Panc1 (cell line): ENCODE results near the gene SYT11. TPM values are rescaled to one million over a fixed set of nuclear protein-coding genes. Genes with fewer than 3 reads are reported as not detected.
"Not testable (repeated sequence)": the region's sequence is repeated elsewhere in the genome, so short reads cannot be mapped to it uniquely, and the experiment has no call there.

Experiments
- ATAC-seq: fragments of 200-7000 bp; cut with Tn5 transposase; 2 replicates; pipeline ENCODE4 v1.9.1; 2020; ENCODE audit warnings: mild to moderate bottlenecking, moderate library complexity
- BruUV-seq: library from RNA; stranded (reverse); fragments of 400-500 nt; replicated peaks from 2 replicates; lab custom pipeline; 2021; lab: Mats Ljungman, UMichigan
- CTCF ChIA-PET: fragments of 300-600 bp; sonication (Branson Sonifier 250); formaldehyde crosslinking; loops from one replicate; lab custom pipeline; 2022; ENCODE audit warnings: antibody characterized with exemption; lab: Charles Lee
- POLR2A ChIA-PET: fragments of 300-600 bp; sonication (Branson Sonifier 250); formaldehyde crosslinking; loops from one replicate; lab custom pipeline; 2022; ENCODE audit warnings: antibody characterized with exemption; lab: Charles Lee
- DNase-seq: peaks from one replicate; pipeline ENCODE4 v3.0.0-alpha.2; 2010; ENCODE audit warnings: low read depth, low spot score
- H3K27ac ChIP-seq: 2 replicates; pipeline ENCODE4 v1.5.1; 2011; ENCODE audit warnings: mild to moderate bottlenecking, low read length, inconsistent platforms
- H3K27me3 ChIP-seq: fragments of 200-500 bp; sonication (Bioruptor generic); 2 replicates; pipeline ENCODE4 v1.6.0; 2014; ENCODE audit warnings: low read length, inconsistent platforms; ENCODE audit not compliant: control insufficient read depth, insufficient read depth
- H3K36me3 ChIP-seq: fragments of 200-500 bp; sonication (Bioruptor generic); 2 replicates; pipeline ENCODE4 v1.5.1; 2014; ENCODE audit warnings: inconsistent platforms, mild to moderate bottlenecking, low read length, moderate library complexity; ENCODE audit not compliant: control insufficient read depth, insufficient read depth
- H3K4me1 ChIP-seq: 2 replicates; pipeline ENCODE4 v1.5.1; 2011; ENCODE audit warnings: inconsistent platforms, mild to moderate bottlenecking, low read length, moderate library complexity; ENCODE audit not compliant: control insufficient read depth, insufficient read depth
- H3K4me3 ChIP-seq, 2 experiments: 2 replicates each; pipeline ENCODE4 v1.5.1; 2011 to 2012; ENCODE audit warnings: low read depth in 2 of 2, low read length in 2 of 2, mild to moderate bottlenecking in 2 of 2, inconsistent platforms in 1 of 2, moderate library complexity in 1 of 2
- H3K9me3 ChIP-seq: fragments of 200-500 bp; sonication (Bioruptor generic); 2 replicates; pipeline ENCODE4 v1.5.1; 2014; ENCODE audit warnings: low read depth, mild to moderate bottlenecking, inconsistent platforms, low read length, moderate library complexity; ENCODE audit not compliant: control insufficient read depth, insufficient read depth
- POLR2AphosphoS5 ChIP-seq: IDR thresholded peaks from 2 replicates; pipeline ENCODE4 v1.6.1; 2012; ENCODE audit warnings: mild to moderate bottlenecking, low read depth, low read length, moderate library complexity
- REST ChIP-seq, 2 experiments: IDR thresholded peaks; 2 replicates each; pipeline ENCODE4 v1.6.1; 2011 to 2012; ENCODE audit warnings: low read depth in 2 of 2, control low read depth in 1 of 2, low read length in 1 of 2, mild to moderate bottlenecking in 1 of 2, moderate library complexity in 1 of 2; ENCODE audit not compliant: insufficient read depth in 1 of 2
- SIN3A ChIP-seq: IDR thresholded peaks from 2 replicates; pipeline ENCODE4 v1.6.1; 2012; ENCODE audit warnings: low read depth, mild to moderate bottlenecking, low read length, moderate library complexity, borderline replicate concordance; ENCODE audit not compliant: insufficient read depth
- TCF7L2 ChIP-seq: IDR thresholded peaks from 2 replicates; pipeline ENCODE4 v1.6.1; 2011; ENCODE audit warnings: mild to moderate bottlenecking, low read depth, low read length, inconsistent platforms
- in situ Hi-C: cut with HindIII; loops from 2 replicates; pipeline ENCODE4 v1.10.0; 2016; ENCODE audit warnings: low sequenced_read_pairs, low pct_unique_long_range_greater_than_20kb
- intact Hi-C: fragments of 100-400 bp; cut with micrococcal nuclease; formaldehyde crosslinking; loops from one replicate; pipeline ENCODE4 v1.10.0; 2022; ENCODE audit not compliant: unreplicated experiment
- total RNA-seq: library from RNA; stranded (reverse); gene quantifications from one replicate; pipeline ENCODE4 v1.2.1, GENCODE V29; 2021; ENCODE audit not compliant: unreplicated experiment
- TF ChIP-seq, protein P1 (sequence below): fragments of 450-650 bp; IDR thresholded peaks from 2 replicates; pipeline ENCODE4 v1.5.1; 2017; ENCODE audit warnings: mild to moderate bottlenecking

Gene SYT11
- total RNA-seq, 1 experiment from 2014 or later, result 4.0 TPM

DNA sequence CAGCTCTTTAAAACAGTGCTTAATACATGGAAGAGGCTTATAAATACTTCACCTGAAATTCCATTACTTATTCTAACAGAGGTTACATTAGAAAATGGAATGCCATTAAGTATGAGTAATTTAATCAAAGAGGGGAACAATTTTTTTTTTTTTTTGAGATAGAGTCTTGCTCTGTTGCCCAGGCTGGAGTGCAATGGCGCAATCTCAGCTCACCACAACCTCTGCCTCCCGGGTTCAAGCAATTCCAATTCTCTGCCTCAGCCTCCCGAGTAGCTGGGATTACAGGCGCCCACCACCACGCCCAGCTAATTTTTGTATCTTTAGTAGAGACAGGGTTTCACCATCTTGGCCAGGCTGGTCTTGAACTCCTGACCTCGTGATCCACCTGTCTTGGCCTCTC, 36.2 kb downstream of the SYT11 start:
- Histone ChIP-seq H3K36me3 (peaks cover 26% of the 10 kb centered on the region), H3K4me1 (peaks cover 14% of the 10 kb centered on the region)
- CTCF ChIA-PET, in situ Hi-C loops, DNase-seq, H3K27me3 ChIP-seq, ATAC-seq, BruUV-seq, H3K9me3 ChIP-seq, H3K4me3 ChIP-seq, intact Hi-C loops, H3K27ac ChIP-seq: not testable (repeated sequence)
- POLR2A ChIA-PET, result interaction anchor here (0.5 to 0.6 kb wide), 2 partner anchors 47 to 1596 kb away, joined by 6 to 12 read pairs; no protein-coding TSS in a partner anchor

DNA sequence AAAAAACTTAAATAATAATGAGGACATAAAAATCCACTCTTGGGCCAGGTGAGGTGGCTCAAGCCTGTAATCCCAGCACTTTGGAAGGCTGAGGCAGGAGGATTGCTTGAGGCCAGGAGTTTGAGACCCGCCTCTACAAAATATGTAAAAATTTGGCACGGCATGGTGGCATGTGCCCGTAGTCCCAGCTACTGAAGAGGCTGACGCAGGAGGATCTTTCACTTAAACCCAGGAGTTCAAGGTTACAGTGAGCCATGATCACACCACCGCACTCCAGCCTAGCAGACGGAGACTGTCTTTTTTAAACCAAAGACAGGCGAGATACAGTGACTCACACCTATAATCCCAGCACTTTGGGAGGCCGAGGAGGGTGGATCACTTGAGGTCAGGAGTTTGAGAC, 37.1 kb downstream of the SYT11 start:
- H3K27ac ChIP-seq, H3K27me3 ChIP-seq, ATAC-seq, POLR2A ChIA-PET, H3K9me3 ChIP-seq, intact Hi-C loops, BruUV-seq, CTCF ChIA-PET, DNase-seq, H3K4me3 ChIP-seq, in situ Hi-C loops: not testable (repeated sequence)
- H3K36me3 ChIP-seq, result peaks cover 27% of the 10 kb centered on the region
- peaks cover 14% of the 10 kb centered on the region for H3K4me1 ChIP-seq

DNA sequence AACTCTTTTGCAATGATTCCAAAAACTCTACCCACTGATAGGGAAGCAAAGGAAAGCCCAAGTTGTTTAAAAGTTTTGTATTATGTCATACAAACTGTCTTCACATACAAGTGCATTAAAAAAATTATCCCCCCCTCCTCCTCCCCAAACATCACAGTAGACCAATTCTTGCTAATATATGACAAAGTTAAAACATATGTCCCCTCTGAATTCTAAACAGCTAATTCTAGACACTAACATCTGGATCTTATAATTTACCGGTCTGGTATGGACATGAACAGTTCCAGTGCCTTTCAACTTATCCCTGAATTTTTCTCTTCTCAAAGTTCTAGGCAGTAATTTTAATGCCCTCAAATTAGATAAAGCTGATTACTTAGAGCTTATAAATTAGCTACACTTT, 38.4 kb downstream of the SYT11 start:
- Histone ChIP-seq H3K9me3 (no peaks in the 10 kb centered on the region), H3K27me3 (no peaks in the 10 kb centered on the region), H3K4me3 (no peak overlapping the region), H3K4me1 (peaks cover 14% of the 10 kb centered on the region), H3K27ac (no peak overlapping the region), H3K36me3 (peaks cover 27% of the 10 kb centered on the region)
- intact Hi-C loops (no loop called here), in situ Hi-C loops (no loop called here)
- TF ChIP-seq, protein P1, sequence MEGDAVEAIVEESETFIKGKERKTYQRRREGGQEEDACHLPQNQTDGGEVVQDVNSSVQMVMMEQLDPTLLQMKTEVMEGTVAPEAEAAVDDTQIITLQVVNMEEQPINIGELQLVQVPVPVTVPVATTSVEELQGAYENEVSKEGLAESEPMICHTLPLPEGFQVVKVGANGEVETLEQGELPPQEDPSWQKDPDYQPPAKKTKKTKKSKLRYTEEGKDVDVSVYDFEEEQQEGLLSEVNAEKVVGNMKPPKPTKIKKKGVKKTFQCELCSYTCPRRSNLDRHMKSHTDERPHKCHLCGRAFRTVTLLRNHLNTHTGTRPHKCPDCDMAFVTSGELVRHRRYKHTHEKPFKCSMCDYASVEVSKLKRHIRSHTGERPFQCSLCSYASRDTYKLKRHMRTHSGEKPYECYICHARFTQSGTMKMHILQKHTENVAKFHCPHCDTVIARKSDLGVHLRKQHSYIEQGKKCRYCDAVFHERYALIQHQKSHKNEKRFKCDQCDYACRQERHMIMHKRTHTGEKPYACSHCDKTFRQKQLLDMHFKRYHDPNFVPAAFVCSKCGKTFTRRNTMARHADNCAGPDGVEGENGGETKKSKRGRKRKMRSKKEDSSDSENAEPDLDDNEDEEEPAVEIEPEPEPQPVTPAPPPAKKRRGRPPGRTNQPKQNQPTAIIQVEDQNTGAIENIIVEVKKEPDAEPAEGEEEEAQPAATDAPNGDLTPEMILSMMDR, result no peak
- no peak for TF ChIP-seq POLR2AphosphoS5
- TF ChIP-seq REST (IDR thresholded peaks at IDR 0.05; ENCODE audit: insufficient read depth in 1 of 2, low read depth in 2 of 2, low read length in 1 of 2), result no peak
- no peak for TF ChIP-seq SIN3A
- TF ChIP-seq TCF7L2, result no peak
- ATAC-seq, result no peak
- ChIA-PET CTCF (no interaction called here), POLR2A (interaction anchor here (0.9 kb wide), 1 partner anchor 15 kb away, joined by 4 read pairs; no protein-coding TSS in a partner anchor)
- BruUV-seq, result no TSS peak
- no peak for DNase-seq
